Skin epidermis (tissue), 12 donors: ENCODE results near the gene KIAA1671.

Source experiments
- H3K27ac ChIP-seq, 21 experiments: fragments of 200-600 bp; sonication (generic) in 11 of 21; one replicate each; pipeline ENCODE4 v1.5.0; 2020; ENCODE audit warnings: mild to moderate bottlenecking in 3 of 21, inconsistent platforms in 2 of 21, moderate library complexity in 2 of 21
- H3K4me3 ChIP-seq, 7 experiments: fragments of 200-600 bp; sonication (generic) in 2 of 7; one replicate each; pipeline ENCODE4 v1.5.0; 2020; ENCODE audit warnings: inconsistent platforms in 2 of 7, mild to moderate bottlenecking in 2 of 7, moderate library complexity in 1 of 7

KIAA1671 gene

GRCh38 chr22:25027959-25028840 is 75.7 kb downstream of the KIAA1671 start:
- no peak overlapping the region for H3K4me3 ChIP-seq
- H3K27ac ChIP-seq, result peak overlapping the region in 5 of 21 experiments; percentile 3 to 62 (median 25)

- H3K27ac ChIP-seq, result peak overlapping the region in 5 of 21 experiments; percentile 3 to 8 (median 5)
Measured at GRCh38 chr22:25028841-25029141, 76.3 kb downstream of the KIAA1671 start.

DNA sequence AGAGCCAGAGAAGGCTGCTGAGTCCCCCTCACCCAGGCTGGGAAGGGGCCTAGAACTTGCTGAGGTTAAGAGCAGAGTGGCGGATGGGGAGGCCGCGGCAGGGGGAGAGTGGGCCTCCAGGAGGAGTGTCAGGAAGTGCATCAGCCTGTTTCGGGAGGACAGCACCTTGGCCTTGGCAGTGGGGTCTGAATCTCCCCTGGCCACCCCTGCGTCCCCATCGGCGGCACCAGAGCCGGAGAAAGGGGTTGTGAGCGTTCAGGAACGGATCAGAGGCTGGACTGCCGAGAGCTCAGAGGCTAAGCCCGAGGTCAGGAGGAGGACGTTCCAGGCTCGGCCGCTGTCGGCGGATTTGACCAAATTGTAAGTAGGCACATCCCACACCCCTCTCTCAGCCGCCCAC is 76.7 kb downstream of the KIAA1671 start:
- Histone ChIP-seq H3K4me3 (no peak overlapping the region), H3K27ac (peak overlapping the region in 3 of 21 experiments; percentile 3 to 8 (median 5))

More at GRCh38 chr22:25028841-25029141, 76.3 kb downstream of the KIAA1671 start:
- H3K4me3 ChIP-seq, result no peak overlapping the region

DNA sequence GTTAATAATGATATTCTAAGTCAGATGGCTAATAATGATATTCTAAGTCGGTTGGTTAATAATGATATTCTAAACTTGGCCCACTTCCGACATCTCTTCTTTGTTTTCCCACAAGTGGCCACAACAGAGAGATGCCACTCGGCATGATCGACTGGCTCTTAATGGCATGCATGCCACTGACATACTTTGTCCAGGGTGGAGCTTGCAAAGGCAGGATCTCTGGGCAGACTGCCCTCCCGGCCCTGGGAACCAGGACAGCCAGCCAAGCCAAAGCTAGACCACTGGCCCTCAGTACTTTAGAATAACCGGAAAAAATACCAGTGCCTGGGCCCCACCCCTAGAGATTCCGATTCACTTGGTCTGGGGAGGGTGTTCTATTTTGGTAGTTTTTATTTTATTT is 78.1 kb downstream of the KIAA1671 start:
- H3K27ac ChIP-seq, result no peak overlapping the region
- no peak overlapping the region for H3K4me3 ChIP-seq

- no peak overlapping the region for H3K4me3 ChIP-seq
- H3K27ac ChIP-seq, result peak overlapping the region in 3 of 21 experiments; percentile 5 to 34 (median 23)
Measured at GRCh38 chr22:25032066-25032465, 79.5 kb downstream of the KIAA1671 start.

DNA sequence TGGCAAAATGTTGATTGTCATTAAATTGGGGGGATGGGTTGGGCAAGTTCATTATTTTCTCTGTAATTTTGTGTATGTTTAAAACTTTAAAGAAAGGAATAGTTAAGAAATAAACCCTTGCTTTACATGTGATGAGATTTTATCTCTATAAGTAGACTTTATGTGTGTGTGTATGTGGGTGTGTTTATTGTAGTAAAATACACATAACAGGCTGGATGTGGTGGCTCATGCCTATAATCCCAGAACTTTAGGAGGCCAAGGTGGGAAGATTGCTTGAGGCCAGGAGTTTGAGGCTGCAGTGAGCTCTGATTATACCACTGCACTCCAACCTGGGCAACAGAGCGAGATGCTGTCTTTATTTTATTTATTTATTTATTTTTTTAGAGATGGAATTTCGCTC is 83.2 kb downstream of the KIAA1671 start:
- Histone ChIP-seq H3K4me3 (no peak overlapping the region), H3K27ac (no peak overlapping the region)

DNA sequence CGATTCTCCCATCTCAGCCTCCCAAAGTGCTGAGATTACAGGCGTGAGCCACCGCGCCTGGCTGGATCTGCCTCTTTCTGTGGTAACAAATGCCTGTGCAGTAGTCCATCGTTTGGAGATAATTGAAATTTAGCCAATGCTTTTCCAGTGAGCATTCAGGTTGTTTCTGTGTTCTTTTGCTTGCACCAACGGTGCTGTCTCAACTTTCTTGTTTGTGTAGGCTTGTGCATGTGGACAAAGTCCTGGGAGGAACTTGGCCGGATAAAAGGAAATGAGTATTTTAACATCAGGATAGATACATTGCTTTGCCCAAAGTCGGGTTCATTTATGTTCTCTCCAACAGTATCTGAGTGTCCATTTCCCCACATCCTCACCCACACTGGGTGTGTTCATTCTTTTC is 85.7 kb downstream of the KIAA1671 start:
- H3K4me3 ChIP-seq, result no peak overlapping the region
- H3K27ac ChIP-seq, result no peak overlapping the region

DNA sequence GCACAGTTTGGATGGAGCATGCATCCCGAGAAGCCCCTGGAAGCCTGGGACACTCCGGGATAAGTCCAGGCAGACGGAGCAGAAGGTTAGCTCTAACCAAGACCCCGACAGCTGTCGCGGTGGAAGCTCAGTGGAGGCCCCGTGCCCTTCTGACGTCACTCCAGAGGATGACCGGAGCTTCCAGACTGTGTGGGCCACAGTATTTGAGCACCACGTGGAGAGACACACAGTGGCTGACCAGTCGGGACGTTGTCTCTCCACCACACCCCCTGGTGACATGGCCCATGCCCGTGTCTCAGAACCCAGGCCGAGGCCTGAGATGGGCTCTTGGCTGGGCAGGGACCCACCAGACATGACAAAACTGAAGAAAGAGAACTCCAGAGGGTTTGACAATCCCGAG is 86.3 kb downstream of the KIAA1671 start:
- H3K4me3 ChIP-seq, result no peak overlapping the region
- no peak overlapping the region for H3K27ac ChIP-seq

DNA sequence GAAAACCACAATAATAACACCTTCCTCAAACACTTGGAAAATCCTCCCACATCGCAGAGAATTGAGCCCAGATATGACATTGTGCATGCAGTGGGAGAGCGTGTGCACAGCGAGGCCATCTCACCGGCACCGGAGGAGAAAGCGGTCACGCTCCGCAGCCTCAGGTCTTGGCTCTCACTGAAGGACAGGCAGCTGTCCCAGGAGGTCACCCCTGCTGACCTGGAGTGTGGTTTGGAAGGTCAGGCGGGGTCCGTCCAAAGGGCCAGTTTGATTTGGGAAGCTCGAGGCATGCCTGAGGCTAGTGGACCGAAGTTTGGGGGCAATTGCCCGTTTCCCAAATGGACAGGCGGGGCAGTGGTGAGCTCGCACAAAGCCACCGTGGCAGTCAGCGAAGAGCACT is 86.7 kb downstream of the KIAA1671 start:
- no peak overlapping the region for H3K4me3 ChIP-seq
- no peak overlapping the region for H3K27ac ChIP-seq

- Histone ChIP-seq H3K4me3 (no peak overlapping the region), H3K27ac (no peak overlapping the region)
Measured at GRCh38 chr22:25039754-25040153, 87.2 kb downstream of the KIAA1671 start.

- H3K27ac ChIP-seq, result no peak overlapping the region
- no peak overlapping the region for H3K4me3 ChIP-seq
Measured at GRCh38 chr22:25045159-25045558, 92.6 kb downstream of the KIAA1671 start.

DNA sequence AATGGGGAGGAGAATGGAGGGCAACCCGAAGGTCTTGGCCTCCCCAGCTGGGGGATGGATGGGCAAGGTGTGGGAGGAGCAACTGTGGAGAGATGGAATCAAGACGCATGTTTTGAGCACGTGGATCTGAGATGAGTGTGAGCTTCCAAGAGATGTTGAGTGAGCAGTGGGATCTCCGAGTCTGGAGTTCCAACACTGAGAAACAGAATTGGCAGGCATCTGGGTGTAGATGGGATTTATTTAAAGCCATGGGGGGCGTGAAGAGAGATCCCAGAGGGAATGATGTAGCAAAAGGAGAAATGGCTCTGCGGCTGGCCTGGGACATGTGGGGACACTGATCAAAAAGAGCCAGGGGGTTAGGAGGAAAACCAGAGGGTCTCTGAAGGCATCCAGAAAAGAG is 95.6 kb downstream of the KIAA1671 start:
- H3K27ac ChIP-seq, result no peak overlapping the region
- no peak overlapping the region for H3K4me3 ChIP-seq

DNA sequence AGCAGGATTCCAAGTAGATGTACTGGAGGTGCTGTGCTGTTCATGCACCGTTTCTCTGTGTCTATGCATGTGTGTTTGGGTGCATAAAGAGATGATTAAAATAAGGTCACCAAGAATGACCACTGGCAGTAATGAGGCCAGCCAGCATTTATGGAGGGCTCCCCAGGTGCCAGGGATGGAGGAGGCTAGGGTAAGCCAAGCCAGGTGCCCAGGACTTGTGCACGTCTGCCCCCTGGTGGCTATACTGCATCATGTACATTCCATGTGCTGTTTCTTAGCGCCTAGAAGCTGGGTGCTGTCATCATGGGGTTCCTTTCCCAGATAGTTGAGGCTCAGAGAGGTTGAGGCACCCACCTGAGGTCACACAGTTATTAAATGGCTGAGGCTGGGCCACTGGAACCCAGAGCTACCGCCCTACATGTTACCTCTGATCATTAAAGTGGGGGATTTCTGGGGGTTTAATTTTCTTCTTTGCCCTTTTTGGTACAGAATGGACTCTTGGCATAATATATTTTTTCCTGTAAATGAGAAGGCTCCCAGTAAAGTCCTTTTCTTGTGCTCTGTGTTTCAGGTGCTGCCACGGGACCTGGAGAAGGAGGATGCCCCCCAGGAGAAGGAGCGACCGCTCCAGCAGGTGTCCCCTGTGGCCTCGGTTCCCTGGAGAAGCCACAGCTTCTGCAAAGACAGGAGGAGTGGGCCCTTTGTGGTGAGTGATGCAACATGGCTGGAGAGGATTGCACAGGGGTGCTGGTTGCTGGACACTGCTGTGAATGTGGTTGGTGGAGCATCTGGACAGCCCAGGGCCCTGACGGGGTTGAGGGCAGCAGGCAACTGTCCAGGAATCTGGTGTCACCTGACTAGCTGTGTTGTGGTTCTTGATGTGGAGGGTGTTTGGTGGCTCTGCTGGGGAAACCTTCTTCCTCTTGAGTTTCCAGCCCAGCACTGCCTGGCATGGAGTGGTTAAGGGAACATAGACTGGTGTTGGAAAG is 96.4 kb downstream of the KIAA1671 start:
- H3K27ac ChIP-seq, result no peak overlapping the region

DNA sequence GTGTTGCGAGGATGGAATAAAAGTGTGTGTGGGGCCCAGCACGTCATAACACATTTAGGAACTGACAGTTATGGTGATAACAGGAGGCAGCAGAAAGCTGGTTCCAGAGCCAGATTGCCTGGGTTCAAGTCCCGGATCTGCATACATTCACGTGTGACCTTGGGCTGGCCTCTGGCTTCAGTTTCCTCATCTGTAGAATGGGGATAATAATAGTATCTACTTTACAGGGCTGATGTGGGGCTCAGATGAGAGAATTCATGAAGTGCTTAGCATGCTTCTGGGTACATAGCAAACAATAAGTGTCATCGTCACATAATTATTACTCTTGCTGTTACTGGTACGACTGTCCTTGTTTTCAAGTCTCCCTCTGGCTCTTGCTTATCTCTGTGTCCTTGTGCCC is 97.3 kb downstream of the KIAA1671 start:
- Histone ChIP-seq H3K27ac (no peak overlapping the region), H3K4me3 (no peak overlapping the region)

More for the DNA sequence above, 96.4 kb downstream of the KIAA1671 start:
- no peak overlapping the region for H3K4me3 ChIP-seq

GRCh38 chr22:25050566-25050965 is 98.0 kb downstream of the KIAA1671 start:
- no peak overlapping the region for H3K4me3 ChIP-seq
- no peak overlapping the region for H3K27ac ChIP-seq

DNA sequence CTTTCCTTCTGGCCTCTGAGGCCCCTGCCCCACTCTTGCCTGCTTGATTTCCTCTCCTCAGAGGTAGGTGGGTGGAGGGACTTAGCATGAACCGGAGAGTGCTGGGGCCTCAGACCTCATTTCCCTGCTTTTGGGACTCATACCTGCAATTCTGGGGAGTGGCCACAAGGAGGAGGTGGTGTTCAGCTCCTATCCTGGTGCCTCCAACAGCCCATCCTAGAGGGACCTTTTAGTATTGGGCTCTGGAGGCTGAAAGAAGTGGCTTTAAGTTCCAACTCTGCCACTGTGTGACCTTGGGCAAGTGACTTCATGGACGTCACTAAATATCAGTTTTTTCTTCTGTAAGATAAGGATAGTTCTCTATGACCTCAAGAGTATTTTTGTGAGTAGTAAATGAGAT is 98.6 kb downstream of the KIAA1671 start:
- H3K27ac ChIP-seq, result no peak overlapping the region

DNA sequence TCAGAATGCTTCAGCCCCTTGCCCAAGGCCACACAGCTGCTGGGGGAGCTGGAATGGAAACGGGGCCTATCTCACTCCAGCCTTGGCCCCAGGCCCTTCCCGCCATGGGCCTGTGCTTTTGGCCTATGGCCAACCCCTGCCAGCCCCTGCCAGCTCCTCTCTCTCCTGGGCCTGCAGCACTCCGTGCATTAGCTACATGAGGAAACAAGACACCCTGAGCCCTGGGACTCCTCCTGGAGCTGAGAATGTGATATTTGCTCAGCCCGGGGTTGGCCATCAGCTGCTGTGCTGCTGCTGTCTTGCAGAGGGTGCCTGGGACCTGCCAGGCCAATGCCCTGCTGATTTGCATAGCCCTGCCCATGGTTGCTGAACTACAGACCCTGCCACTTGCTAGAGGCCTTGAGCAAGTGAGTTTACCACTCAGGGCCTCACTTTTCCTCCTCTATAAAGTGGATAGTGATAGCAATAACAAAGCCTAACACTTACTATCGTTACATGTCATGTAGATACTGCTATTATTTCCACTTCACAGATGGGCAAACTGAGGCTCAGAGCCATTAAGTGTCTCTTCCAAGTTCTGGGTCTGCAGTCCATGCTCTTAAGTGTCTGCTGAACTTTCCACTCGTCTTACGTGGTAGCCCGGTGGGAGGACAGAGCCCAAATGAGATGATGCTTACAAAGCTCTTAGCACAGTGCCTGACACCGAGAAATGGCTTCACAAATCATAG is 99.6 kb downstream of the KIAA1671 start:
- H3K27ac ChIP-seq, result peak overlapping the region in 1 of 21 experiments; percentile 40

More for the DNA sequence above, 98.6 kb downstream of the KIAA1671 start:
- H3K4me3 ChIP-seq, result no peak overlapping the region

DNA sequence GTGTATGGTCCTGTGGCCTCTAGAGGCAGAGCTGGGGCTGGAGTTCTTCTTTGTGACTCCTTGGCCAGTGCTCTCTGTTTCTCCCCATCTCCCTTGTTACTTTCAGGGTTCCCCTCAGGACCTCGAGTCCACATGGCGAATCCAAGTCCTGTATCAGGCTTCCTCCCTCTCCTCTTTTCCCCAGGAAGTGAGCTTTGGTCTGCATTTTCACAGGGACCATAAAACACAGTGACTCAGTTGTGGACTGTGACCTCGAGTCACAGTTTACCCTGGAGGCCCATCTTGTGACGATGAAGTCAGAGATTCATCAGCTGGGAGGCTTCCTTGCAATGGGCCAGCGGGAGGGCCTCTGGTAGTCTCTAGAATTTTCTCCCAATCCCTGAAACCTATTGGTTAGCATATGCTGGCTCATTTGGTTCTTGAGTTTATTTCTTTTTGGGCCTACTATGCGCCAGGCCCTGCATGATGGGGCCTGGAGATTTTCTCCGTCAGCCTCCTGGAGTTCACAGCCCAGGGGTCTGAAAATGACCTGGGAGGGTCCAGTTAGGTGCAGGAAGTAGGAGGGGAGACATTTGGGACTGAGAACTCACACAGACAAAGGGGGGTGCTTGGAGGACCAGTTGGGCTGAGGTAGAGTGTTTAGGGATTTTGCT is 100.8 kb downstream of the KIAA1671 start:
- Histone ChIP-seq H3K27ac (peak overlapping the region in 3 of 21 experiments; percentile 21 to 64 (median 63)), H3K4me3 (no peak overlapping the region)

More for the DNA sequence above, 99.6 kb downstream of the KIAA1671 start:
- no peak overlapping the region for H3K4me3 ChIP-seq

DNA sequence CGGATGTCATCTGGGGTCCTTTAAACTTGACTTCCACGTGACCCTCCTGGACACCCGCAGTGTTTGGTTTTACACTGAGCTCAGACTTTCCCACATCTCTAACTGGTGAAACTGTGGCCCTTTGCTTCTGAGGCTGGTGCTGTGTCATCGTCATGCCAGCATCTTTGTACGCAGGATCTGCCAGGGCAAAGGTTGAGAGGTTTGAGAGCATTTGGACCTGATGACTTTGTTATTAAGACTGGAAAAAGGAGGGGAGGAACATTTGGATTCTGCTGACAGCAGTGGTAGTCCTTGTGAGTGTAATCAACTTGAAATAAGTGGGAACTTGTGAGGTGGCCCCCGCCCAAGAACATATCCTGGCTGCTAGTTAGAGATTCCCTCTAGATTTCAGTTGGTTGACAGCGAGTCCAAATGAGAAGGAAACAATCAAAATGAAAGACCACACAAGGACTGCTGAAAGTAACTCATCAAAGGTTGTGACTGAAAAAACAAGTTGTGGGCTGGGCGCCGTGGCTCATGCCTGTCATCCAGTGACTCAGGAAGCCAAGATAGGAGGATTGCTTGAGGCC is 102.5 kb downstream of the KIAA1671 start:
- Histone ChIP-seq H3K4me3 (no peak overlapping the region), H3K27ac (peak overlapping the region in 1 of 21 experiments; percentile 1)
